ENCODE data around the gene CHDH.

The CHDH gene

DNA sequence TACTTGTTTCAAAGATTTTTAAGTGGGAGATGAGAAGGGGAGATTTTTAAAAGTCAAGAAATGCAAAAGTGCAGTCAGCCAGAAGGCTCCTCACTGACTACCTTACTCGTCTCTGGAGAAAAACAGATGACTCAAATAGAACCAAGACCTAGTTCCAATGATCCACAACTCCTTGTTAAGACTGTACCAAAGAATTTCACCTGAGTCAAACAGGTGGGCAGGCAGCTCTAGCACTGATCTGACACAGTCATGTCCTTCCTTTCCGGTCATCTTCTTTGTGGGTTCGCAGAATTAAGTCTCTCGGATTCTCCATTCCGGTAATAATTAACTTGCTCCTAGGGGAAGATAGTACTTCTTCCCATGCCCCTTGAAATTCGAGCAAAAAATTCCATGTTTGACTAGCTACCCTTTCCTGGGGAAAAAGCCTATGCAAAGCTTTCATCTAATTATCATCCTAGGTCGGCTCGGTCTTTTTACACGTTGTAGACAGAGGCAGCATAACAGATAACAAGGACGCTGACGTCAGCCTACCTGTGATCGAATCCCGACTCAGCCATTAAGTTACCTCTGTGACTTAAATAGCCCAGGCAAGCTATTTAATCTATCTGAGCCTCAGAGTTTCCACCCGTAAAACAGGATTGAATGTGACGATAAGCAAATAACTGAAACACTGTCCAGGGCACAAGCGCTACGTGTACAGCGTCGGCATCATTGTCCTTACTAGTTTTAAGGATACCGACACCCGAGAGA, 44.7 kb upstream of the CHDH start:
- no peak for TF ChIP-seq ZBTB7A (IDR thresholded peaks at IDR 0.05; ENCODE audit: low read depth)
- TF ChIP-seq RAD21 (IDR thresholded peaks at IDR 0.05; ENCODE audit: low read depth), result no peak
- no peak for TF ChIP-seq FOXM1 (IDR thresholded peaks at IDR 0.05; ENCODE audit: borderline replicate concordance, low read depth)
- TF ChIP-seq YY1 (IDR thresholded peaks at IDR 0.05; ENCODE audit: low read depth), result no peak

DNA sequence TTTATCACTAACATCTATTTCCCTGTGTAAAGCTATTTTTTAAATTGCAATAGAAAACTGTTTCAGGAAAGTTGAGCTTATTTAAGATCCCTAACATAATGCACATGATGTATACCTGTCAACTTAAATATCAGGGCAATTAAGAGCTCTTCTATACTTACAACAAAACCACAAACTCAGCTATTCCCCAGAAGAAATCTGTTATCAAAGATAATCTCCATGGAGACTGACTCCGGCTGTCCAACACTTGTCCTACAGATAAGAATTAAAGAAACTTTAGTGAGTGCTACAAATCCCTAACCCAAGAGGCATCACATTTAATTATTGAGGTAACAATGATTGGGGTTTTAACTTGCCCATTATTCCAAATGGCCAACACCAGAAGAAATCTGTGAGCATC, 42.0 kb upstream of the CHDH start:
- TF ChIP-seq, protein P1, sequence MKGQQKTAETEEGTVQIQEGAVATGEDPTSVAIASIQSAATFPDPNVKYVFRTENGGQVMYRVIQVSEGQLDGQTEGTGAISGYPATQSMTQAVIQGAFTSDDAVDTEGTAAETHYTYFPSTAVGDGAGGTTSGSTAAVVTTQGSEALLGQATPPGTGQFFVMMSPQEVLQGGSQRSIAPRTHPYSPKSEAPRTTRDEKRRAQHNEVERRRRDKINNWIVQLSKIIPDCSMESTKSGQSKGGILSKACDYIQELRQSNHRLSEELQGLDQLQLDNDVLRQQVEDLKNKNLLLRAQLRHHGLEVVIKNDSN (IDR thresholded peaks at IDR 0.05), result no peak
- TF ChIP-seq TAF1 (IDR thresholded peaks at IDR 0.05; ENCODE audit: low read depth) (no peak), NFIC (IDR thresholded peaks at IDR 0.05) (no peak), CREB1 (IDR thresholded peaks at IDR 0.05; ENCODE audit: low read depth) (no peak), EGR1 (IDR thresholded peaks at IDR 0.05) (no peak), TCF12 (IDR thresholded peaks at IDR 0.05; ENCODE audit: low read depth) (no peak), TEAD4 (IDR thresholded peaks at IDR 0.05) (no peak), CEBPB (IDR thresholded peaks at IDR 0.05) (no peak), ZBTB7A (IDR thresholded peaks at IDR 0.05; ENCODE audit: low read depth) (no peak), FOXM1 (IDR thresholded peaks at IDR 0.05; ENCODE audit: borderline replicate concordance, low read depth) (no peak), EP300 (IDR thresholded peaks at IDR 0.05; ENCODE audit: borderline replicate concordance) (no peak), YY1 (IDR thresholded peaks at IDR 0.05; ENCODE audit: low read depth) (no peak), RAD21 (IDR thresholded peaks at IDR 0.05; ENCODE audit: low read depth) (no peak)
- TF ChIP-seq, protein P2, sequence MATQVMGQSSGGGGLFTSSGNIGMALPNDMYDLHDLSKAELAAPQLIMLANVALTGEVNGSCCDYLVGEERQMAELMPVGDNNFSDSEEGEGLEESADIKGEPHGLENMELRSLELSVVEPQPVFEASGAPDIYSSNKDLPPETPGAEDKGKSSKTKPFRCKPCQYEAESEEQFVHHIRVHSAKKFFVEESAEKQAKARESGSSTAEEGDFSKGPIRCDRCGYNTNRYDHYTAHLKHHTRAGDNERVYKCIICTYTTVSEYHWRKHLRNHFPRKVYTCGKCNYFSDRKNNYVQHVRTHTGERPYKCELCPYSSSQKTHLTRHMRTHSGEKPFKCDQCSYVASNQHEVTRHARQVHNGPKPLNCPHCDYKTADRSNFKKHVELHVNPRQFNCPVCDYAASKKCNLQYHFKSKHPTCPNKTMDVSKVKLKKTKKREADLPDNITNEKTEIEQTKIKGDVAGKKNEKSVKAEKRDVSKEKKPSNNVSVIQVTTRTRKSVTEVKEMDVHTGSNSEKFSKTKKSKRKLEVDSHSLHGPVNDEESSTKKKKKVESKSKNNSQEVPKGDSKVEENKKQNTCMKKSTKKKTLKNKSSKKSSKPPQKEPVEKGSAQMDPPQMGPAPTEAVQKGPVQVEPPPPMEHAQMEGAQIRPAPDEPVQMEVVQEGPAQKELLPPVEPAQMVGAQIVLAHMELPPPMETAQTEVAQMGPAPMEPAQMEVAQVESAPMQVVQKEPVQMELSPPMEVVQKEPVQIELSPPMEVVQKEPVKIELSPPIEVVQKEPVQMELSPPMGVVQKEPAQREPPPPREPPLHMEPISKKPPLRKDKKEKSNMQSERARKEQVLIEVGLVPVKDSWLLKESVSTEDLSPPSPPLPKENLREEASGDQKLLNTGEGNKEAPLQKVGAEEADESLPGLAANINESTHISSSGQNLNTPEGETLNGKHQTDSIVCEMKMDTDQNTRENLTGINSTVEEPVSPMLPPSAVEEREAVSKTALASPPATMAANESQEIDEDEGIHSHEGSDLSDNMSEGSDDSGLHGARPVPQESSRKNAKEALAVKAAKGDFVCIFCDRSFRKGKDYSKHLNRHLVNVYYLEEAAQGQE (IDR thresholded peaks at IDR 0.05; ENCODE audit: low read depth), result no peak
- TF ChIP-seq, protein P3, sequence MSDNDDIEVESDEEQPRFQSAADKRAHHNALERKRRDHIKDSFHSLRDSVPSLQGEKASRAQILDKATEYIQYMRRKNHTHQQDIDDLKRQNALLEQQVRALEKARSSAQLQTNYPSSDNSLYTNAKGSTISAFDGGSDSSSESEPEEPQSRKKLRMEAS (IDR thresholded peaks at IDR 0.05), result no peak

DNA sequence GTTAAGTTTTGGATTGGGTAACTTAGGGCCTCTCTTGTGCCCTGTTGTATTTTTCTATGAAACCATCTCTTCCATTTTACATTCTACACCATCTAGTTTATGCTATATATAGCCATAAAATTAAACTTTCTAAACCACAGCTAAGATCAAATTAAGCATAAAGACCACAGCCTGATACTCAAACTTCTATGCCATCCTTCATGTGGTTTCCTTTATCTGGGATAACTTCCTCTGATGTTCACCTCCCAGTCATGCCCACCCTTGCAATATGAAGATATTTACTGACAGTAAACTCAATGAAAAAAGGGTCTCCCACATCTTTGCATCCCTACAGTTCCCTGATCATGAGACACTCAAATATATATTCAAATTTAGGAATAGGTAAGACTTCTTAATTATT, 41.2 kb upstream of the CHDH start:
- TF ChIP-seq FOXM1 (IDR thresholded peaks at IDR 0.05; ENCODE audit: borderline replicate concordance, low read depth) (no peak), RAD21 (IDR thresholded peaks at IDR 0.05; ENCODE audit: low read depth) (no peak), EGR1 (IDR thresholded peaks at IDR 0.05) (no peak), TAF1 (IDR thresholded peaks at IDR 0.05; ENCODE audit: low read depth) (no peak), EP300 (IDR thresholded peaks at IDR 0.05; ENCODE audit: borderline replicate concordance) (no peak), TEAD4 (IDR thresholded peaks at IDR 0.05) (no peak), CEBPB (IDR thresholded peaks at IDR 0.05) (no peak), NFIC (IDR thresholded peaks at IDR 0.05) (no peak), CREB1 (IDR thresholded peaks at IDR 0.05; ENCODE audit: low read depth) (no peak), YY1 (IDR thresholded peaks at IDR 0.05; ENCODE audit: low read depth) (no peak), TCF12 (IDR thresholded peaks at IDR 0.05; ENCODE audit: low read depth) (no peak), ZBTB7A (IDR thresholded peaks at IDR 0.05; ENCODE audit: low read depth) (no peak)
- TF ChIP-seq, protein P3 (IDR thresholded peaks at IDR 0.05), result no peak
- TF ChIP-seq, protein P2 (IDR thresholded peaks at IDR 0.05; ENCODE audit: low read depth), result no peak
- TF ChIP-seq, protein P1 (IDR thresholded peaks at IDR 0.05), result no peak

DNA sequence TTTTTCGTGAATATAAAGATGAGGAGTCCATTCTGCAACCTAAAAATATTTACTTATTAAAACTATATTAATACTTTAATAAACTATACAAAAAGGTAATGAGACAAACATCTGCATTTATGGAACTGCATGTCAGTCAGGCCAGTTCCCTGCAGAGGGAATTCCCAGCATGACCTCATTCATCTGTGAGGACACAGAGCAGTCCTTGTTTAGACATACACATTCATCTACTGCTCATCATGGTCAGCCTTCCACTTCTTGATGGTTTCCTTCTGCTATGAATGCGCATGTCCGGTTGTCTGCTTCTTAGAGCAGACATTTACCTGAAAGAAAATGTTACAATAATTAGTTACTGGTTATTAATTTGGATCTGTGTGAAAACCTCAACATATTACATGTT, 39.0 kb upstream of the CHDH start:
- TF ChIP-seq CEBPB (IDR thresholded peaks at IDR 0.05) (no peak), TAF1 (IDR thresholded peaks at IDR 0.05; ENCODE audit: low read depth) (no peak), NFIC (IDR thresholded peaks at IDR 0.05) (no peak), EGR1 (IDR thresholded peaks at IDR 0.05) (no peak), TCF12 (IDR thresholded peaks at IDR 0.05; ENCODE audit: low read depth) (no peak), ZBTB7A (IDR thresholded peaks at IDR 0.05; ENCODE audit: low read depth) (no peak), FOXM1 (IDR thresholded peaks at IDR 0.05; ENCODE audit: borderline replicate concordance, low read depth) (no peak), EP300 (IDR thresholded peaks at IDR 0.05; ENCODE audit: borderline replicate concordance) (no peak), YY1 (IDR thresholded peaks at IDR 0.05; ENCODE audit: low read depth) (no peak)
- TF ChIP-seq, protein P2 (IDR thresholded peaks at IDR 0.05; ENCODE audit: low read depth), result no peak
- TF ChIP-seq, protein P3 (IDR thresholded peaks at IDR 0.05), result no peak
